Uterus (tissue), 4 donors: ENCODE results near the gene CSNK2B. TPM values are rescaled to one million over a fixed set of nuclear protein-coding genes. Genes with fewer than 3 reads are reported as not detected.

Source experiments
- DNase-seq, 2 donors: peaks; one replicate each; pipeline ENCODE4 v3.0.0-alpha.2; 2019 to 2020
- H3K27ac ChIP-seq, 2 donors: fragments of 200-600 bp; sonication (generic); 1 replicate in 1 of 2; 2 replicates in 1 of 2; pipeline ENCODE4 v1.5.1; 2016 to 2018
- H3K27me3 ChIP-seq, 2 donors: fragments of 200-600 bp; sonication (generic); one replicate each; pipeline ENCODE4 v1.5.1; 2018 to 2019; ENCODE audit warnings: control low read depth in 1 of 2
- H3K36me3 ChIP-seq, 2 donors: fragments of 200-600 bp; sonication (generic); one replicate each; pipeline ENCODE4 v1.5.1; 2019; ENCODE audit warnings: control low read depth in 1 of 2
- H3K4me1 ChIP-seq, 2 donors: fragments of 200-600 bp; sonication (generic); one replicate each; pipeline ENCODE4 v1.5.1; 2018 to 2019; ENCODE audit warnings: control low read depth in 1 of 2
- H3K4me3 ChIP-seq, 2 donors: fragments of 200-600 bp; sonication (generic); 1 replicate in 1 of 2; 2 replicates in 1 of 2; pipeline ENCODE4 v1.5.1; 2018 to 2019; ENCODE audit warnings: mild to moderate bottlenecking in 1 of 2
- H3K9me3 ChIP-seq, 2 donors: fragments of 200-600 bp; sonication (generic); one replicate each; pipeline ENCODE4 v1.5.1; 2019; ENCODE audit warnings: control low read depth in 1 of 2
- CTCF ChIP-seq, 4 experiments: fragments of 200-600 bp in 2 of 4; fragments of 450-650 bp in 2 of 4; sonication (generic) in 2 of 4; IDR thresholded peaks; one replicate each; pipeline ENCODE4 v1.5.1; 2016 to 2019; ENCODE audit warnings: antibody characterized with exemption in 4 of 4, mild to moderate bottlenecking in 2 of 4, moderate library complexity in 1 of 4
- POLR2A ChIP-seq, 2 donors: fragments of 450-650 bp; IDR thresholded peaks; one replicate each; pipeline ENCODE4 v1.6.1; 2016; ENCODE audit warnings: antibody characterized with exemption in 2 of 2, mild to moderate bottlenecking in 1 of 2, moderate library complexity in 1 of 2
- intact Hi-C: fragments of 100-400 bp; cut with DNase I; formaldehyde crosslinking; loops from one replicate; pipeline ENCODE4 v1.15.1; 2023; ENCODE audit warnings: low total_unique reads
- total RNA-seq, 4 donors: library from RNA; depleted of rRNA in 3 of 4; stranded (reverse); fragments of >200 nt in 3 of 4; gene quantifications; one replicate each; pipeline versions ENCODE4 v1.1.0 to v1.2.4, GENCODE V29; 2014 to 2023
- donor health status: DM: yes; HTN: yes; CAD: no.

The CSNK2B gene
- total RNA-seq, 4 donors from 2014 or later: 67.5 to 157 (median 107) TPM

- H3K36me3 ChIP-seq: no peaks in the 10 kb centered on the region
- DNase-seq: no peak
- intact Hi-C loops: no loop called here
- TF ChIP-seq CTCF (IDR thresholded peaks at IDR 0.05) (no peak), POLR2A (IDR thresholded peaks at IDR 0.05) (no peak)
- H3K4me3 ChIP-seq: no peak overlapping the region
- peaks cover 18 to 28% of the 10 kb centered on the region in 2 donors for H3K4me1 ChIP-seq
- peak overlapping the region in 1 of 2 donors; percentile 5 for H3K27ac ChIP-seq
- no peaks in the 10 kb centered on the region for H3K9me3 ChIP-seq
- H3K27me3 ChIP-seq: no peaks in the 10 kb centered on the region
Measured at GRCh38 chr6:31662124-31662723, 3.7 kb upstream of the CSNK2B start.

- peak overlapping the region; percentile 91 to 93 for H3K4me3 ChIP-seq
- H3K9me3 ChIP-seq: no peaks in the 10 kb centered on the region
- peak overlapping the region; percentile 91 to 97 for H3K27ac ChIP-seq
- DNase-seq: no peak
- no peaks in the 10 kb centered on the region for H3K36me3 ChIP-seq
- no peaks in the 10 kb centered on the region for H3K27me3 ChIP-seq
- intact Hi-C loops: no loop called here
- TF ChIP-seq POLR2A (IDR thresholded peaks at IDR 0.05): no peak
- no peak for TF ChIP-seq CTCF (IDR thresholded peaks at IDR 0.05)
- peaks cover 17 to 25% of the 10 kb centered on the region in 2 donors for H3K4me1 ChIP-seq
Measured at GRCh38 chr6:31663126-31663960, 2.5 kb upstream of the CSNK2B start.

- H3K4me1 ChIP-seq: peaks cover 8 to 19% of the 10 kb centered on the region in 2 donors
- peak overlapping the region; percentile 91 to 97 for H3K27ac ChIP-seq
- H3K9me3 ChIP-seq: no peaks in the 10 kb centered on the region
- no peak for TF ChIP-seq CTCF (IDR thresholded peaks at IDR 0.05)
- peak; percentile 58 to 64 for DNase-seq
- H3K36me3 ChIP-seq: no peaks in the 10 kb centered on the region
- H3K27me3 ChIP-seq: no peaks in the 10 kb centered on the region
- intact Hi-C loops: no loop called here
- peak overlapping the region; percentile 91 to 93 for H3K4me3 ChIP-seq
Measured at GRCh38 chr6:31663961-31664789, 1.7 kb upstream of the CSNK2B start.

- TF ChIP-seq POLR2A (IDR thresholded peaks at IDR 0.05) (peak; percentile 35 to 80), CTCF (IDR thresholded peaks at IDR 0.05) (no peak)
Measured at GRCh38 chr6:31664790-31665500, 935 bp upstream of the CSNK2B start, which contains the start of gene GPANK1. Gene GPANK1, minus strand, starts transcription at chr6:31664997. Its CDS starts 519 bp downstream, at chr6:31664478.

More at GRCh38 chr6:31664790-31665500, 935 bp upstream of the CSNK2B start, which contains the start of gene GPANK1:
- H3K36me3 ChIP-seq: no peaks in the 10 kb centered on the region
- peaks cover 8 to 16% of the 10 kb centered on the region in 2 donors for H3K4me1 ChIP-seq
- DNase-seq: peak; percentile 88 to 93
- peak within 1 kb of the TSS; percentile 91 to 97 for H3K27ac ChIP-seq
- peak within 1 kb of the TSS; percentile 91 to 93 for H3K4me3 ChIP-seq
- no peaks in the 10 kb centered on the region for H3K27me3 ChIP-seq
- no peaks in the 10 kb centered on the region for H3K9me3 ChIP-seq
- intact Hi-C loops: no loop called here
